Caco-2 (cell line): ENCODE results near the gene EPB41. TPM values are rescaled to one million over a fixed set of nuclear protein-coding genes. Genes with fewer than 3 reads are reported as not detected.

ENCODE experiments used
- BruUV-seq: library from RNA; stranded (reverse); fragments of 400-500 nt; replicated peaks from 2 replicates; lab custom pipeline; 2021; lab: Mats Ljungman, UMichigan
- CTCF ChIA-PET: fragments of 300-600 bp; sonication (Branson Sonifier 250); formaldehyde crosslinking; loops from one replicate; lab custom pipeline; 2022; ENCODE audit warnings: antibody characterized with exemption; lab: Charles Lee
- POLR2A ChIA-PET: fragments of 300-600 bp; sonication (Branson Sonifier 250); formaldehyde crosslinking; loops from one replicate; lab custom pipeline; 2022; ENCODE audit warnings: antibody characterized with exemption; lab: Charles Lee
- DNase-seq, 2 experiments: peaks; one replicate each; pipeline versions ENCODE4 v3.0.0 to v3.0.0-alpha.2; 2020 to 2022
- H3K27me3 ChIP-seq: replicated peaks from 2 replicates; pipeline ENCODE4 v1.6.0; 2011; ENCODE audit warnings: low read length; ENCODE audit not compliant: control insufficient read depth, insufficient read depth
- H3K36me3 ChIP-seq: 2 replicates; pipeline ENCODE4 v1.5.1; 2011; ENCODE audit warnings: low read length; ENCODE audit not compliant: control insufficient read depth, insufficient read depth
- H3K4me1 ChIP-seq: fragments of 250-450 bp; sonication (Bioruptor Pico); 2 replicates; pipeline ENCODE4 v1.5.1; 2020; ENCODE audit warnings: mild to moderate bottlenecking
- H3K4me3 ChIP-seq: 2 replicates; pipeline ENCODE4 v1.5.1; 2011; ENCODE audit warnings: low read depth, mild to moderate bottlenecking, control low read depth, low read length
- H3K9me3 ChIP-seq: fragments of 250-450 bp; sonication (Bioruptor Pico); 2 replicates; pipeline ENCODE4 v1.5.1; 2020; ENCODE audit warnings: mild to moderate bottlenecking, moderate library complexity
- H3K27ac Mint-ChIP-seq: one replicate; pipeline ENCODE4 v1.8.0; 2022; ENCODE audit warnings: mixed read lengths; ENCODE audit not compliant: unreplicated experiment
- H3K27me3 Mint-ChIP-seq: one replicate; pipeline ENCODE4 v1.8.0; 2022; ENCODE audit warnings: mixed read lengths; ENCODE audit not compliant: insufficient read depth, unreplicated experiment
- H3K36me3 Mint-ChIP-seq: one replicate; pipeline ENCODE4 v1.8.0; 2022; ENCODE audit warnings: mild to moderate bottlenecking, mixed read lengths; ENCODE audit not compliant: insufficient read depth, unreplicated experiment
- H3K4me1 Mint-ChIP-seq: one replicate; pipeline ENCODE4 v1.8.0; 2022; ENCODE audit warnings: low read depth, mixed read lengths; ENCODE audit not compliant: unreplicated experiment
- H3K4me3 Mint-ChIP-seq: one replicate; pipeline ENCODE4 v1.8.0; 2022; ENCODE audit warnings: mild to moderate bottlenecking, moderate library complexity, mixed read lengths; ENCODE audit not compliant: unreplicated experiment
- H3K9me3 Mint-ChIP-seq: one replicate; pipeline ENCODE4 v1.8.0; 2022; ENCODE audit warnings: mixed read lengths; ENCODE audit not compliant: unreplicated experiment
- CTCF ChIP-seq, 2 experiments: fragments of 200-600 bp in 1 of 2; IDR thresholded peaks; 1 replicate in 1 of 2; 2 replicates in 1 of 2; pipeline versions ENCODE4 v1.5.1 to v1.8.0; 2011 to 2022; ENCODE audit warnings: antibody characterized with exemption in 1 of 2, control low read depth in 1 of 2, inconsistent platforms in 1 of 2, low read depth in 1 of 2, low read length in 1 of 2, mild to moderate bottlenecking in 1 of 2, moderate library complexity in 1 of 2; ENCODE audit not compliant: insufficient read depth in 1 of 2, severe bottlenecking in 1 of 2, unreplicated experiment in 1 of 2
- intact Hi-C: fragments of 100-400 bp; cut with micrococcal nuclease; formaldehyde crosslinking; loops from one replicate; pipeline ENCODE4 v1.10.0; 2022; ENCODE audit not compliant: unreplicated experiment
- total RNA-seq: library from RNA; stranded (reverse); gene quantifications from 2 replicates; pipeline ENCODE4 v1.2.3, GENCODE V29; 2022

EPB41 gene
- total RNA-seq, 1 experiment from 2014 or later = 29.5 TPM

GRCh38 chr1:28981210-28981609 is 66.8 kb downstream of the EPB41 start:
- intact Hi-C loops = no loop called here
- H3K36me3 ChIP-seq = no peaks in the 10 kb centered on the region
- no peak for DNase-seq
- Mint-ChIP-seq H3K36me3 (no peaks in the 10 kb centered on the region), H3K4me3 (no peak overlapping the region), H3K4me1 (no peaks in the 10 kb centered on the region), H3K27ac (no peak overlapping the region), H3K9me3 (no peaks in the 10 kb centered on the region), H3K27me3 (no peaks in the 10 kb centered on the region)
- ChIA-PET CTCF (no interaction called here), POLR2A (no interaction called here)
- no peaks in the 10 kb centered on the region for H3K27me3 ChIP-seq
- H3K4me1 ChIP-seq = no peaks in the 10 kb centered on the region
- TF ChIP-seq CTCF (IDR thresholded peaks at IDR 0.05; ENCODE audit: insufficient read depth in 1 of 2, low read depth in 1 of 2, low read length in 1 of 2, severe bottlenecking in 1 of 2, unreplicated experiment in 1 of 2) = no peak
- H3K9me3 ChIP-seq = no peaks in the 10 kb centered on the region
- no peak overlapping the region for H3K4me3 ChIP-seq
- no TSS peak for BruUV-seq

DNA sequence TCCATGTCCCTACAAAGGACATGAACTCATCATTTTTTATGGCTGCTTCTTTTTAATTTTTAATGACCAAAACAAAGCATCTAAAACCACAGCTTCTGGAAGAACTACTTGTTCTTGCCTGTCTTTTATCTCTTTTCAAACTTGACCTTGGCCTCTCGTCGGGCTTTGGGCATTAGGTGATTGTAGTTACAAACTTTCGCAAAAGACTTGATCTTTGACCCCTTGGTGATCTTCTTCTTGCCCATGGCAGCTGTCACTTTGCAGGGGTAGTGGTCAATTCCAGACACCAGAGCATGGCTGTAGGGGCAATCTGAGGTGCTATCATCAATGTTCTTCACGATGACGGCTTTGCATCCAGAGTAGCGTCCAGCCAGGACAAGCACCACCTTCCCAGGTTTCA is 67.8 kb downstream of the EPB41 start:
- Mint-ChIP-seq H3K4me1 (no peaks in the 10 kb centered on the region), H3K27ac (no peak overlapping the region), H3K27me3 (no peaks in the 10 kb centered on the region), H3K4me3 (no peak overlapping the region), H3K9me3 (no peaks in the 10 kb centered on the region), H3K36me3 (no peaks in the 10 kb centered on the region)
- TF ChIP-seq CTCF (IDR thresholded peaks at IDR 0.05; ENCODE audit: insufficient read depth in 1 of 2, low read depth in 1 of 2, low read length in 1 of 2, severe bottlenecking in 1 of 2, unreplicated experiment in 1 of 2) = no peak
- Histone ChIP-seq H3K9me3 (no peaks in the 10 kb centered on the region), H3K4me3 (no peak overlapping the region), H3K4me1 (no peaks in the 10 kb centered on the region), H3K27me3 (no peaks in the 10 kb centered on the region), H3K36me3 (no peaks in the 10 kb centered on the region)
- BruUV-seq = no TSS peak
- CTCF ChIA-PET = no interaction called here
- POLR2A ChIA-PET = no interaction called here
- DNase-seq = no peak
- intact Hi-C loops = no loop called here

DNA sequence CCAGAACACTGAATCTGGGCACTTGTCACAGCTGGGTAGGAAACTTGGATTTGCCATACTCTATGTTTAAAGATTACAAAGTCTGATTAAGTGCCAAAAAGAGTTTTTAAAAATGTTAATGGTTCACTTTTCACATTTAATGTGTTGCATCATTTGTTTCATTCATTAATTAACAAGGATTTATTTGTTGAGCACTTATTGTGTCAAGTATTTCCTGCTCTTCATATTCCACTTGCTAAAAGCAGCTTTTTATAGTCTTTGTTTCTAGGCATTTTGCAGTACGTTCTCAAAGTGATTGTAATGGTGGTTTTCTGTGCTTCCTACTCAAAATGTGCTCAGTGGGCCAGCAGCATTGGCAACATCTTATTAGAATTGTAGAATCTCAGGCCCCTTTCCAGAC is 68.7 kb downstream of the EPB41 start:
- no peaks in the 10 kb centered on the region for H3K9me3 ChIP-seq
- no peak for TF ChIP-seq CTCF (IDR thresholded peaks at IDR 0.05; ENCODE audit: insufficient read depth in 1 of 2, low read depth in 1 of 2, low read length in 1 of 2, severe bottlenecking in 1 of 2, unreplicated experiment in 1 of 2)
- DNase-seq = no peak
- Mint-ChIP-seq H3K4me1 (no peaks in the 10 kb centered on the region), H3K36me3 (peaks cover 3% of the 10 kb centered on the region), H3K9me3 (no peaks in the 10 kb centered on the region), H3K27me3 (no peaks in the 10 kb centered on the region), H3K27ac (no peak overlapping the region), H3K4me3 (no peak overlapping the region)
- H3K27me3 ChIP-seq = no peaks in the 10 kb centered on the region
- ChIA-PET CTCF (interaction anchor here (0.6 to 1.0 kb wide), 3 partner anchors 98 to 243 kb away, joined by 5 to 7 read pairs (median 5); no protein-coding TSS in a partner anchor), POLR2A (no interaction called here)
- no TSS peak for BruUV-seq
- intact Hi-C loops = no loop called here
- H3K4me3 ChIP-seq = no peak overlapping the region
- no peaks in the 10 kb centered on the region for H3K36me3 ChIP-seq
- no peaks in the 10 kb centered on the region for H3K4me1 ChIP-seq
